Measurements from ENCODE around the gene ANKS3.

DNA sequence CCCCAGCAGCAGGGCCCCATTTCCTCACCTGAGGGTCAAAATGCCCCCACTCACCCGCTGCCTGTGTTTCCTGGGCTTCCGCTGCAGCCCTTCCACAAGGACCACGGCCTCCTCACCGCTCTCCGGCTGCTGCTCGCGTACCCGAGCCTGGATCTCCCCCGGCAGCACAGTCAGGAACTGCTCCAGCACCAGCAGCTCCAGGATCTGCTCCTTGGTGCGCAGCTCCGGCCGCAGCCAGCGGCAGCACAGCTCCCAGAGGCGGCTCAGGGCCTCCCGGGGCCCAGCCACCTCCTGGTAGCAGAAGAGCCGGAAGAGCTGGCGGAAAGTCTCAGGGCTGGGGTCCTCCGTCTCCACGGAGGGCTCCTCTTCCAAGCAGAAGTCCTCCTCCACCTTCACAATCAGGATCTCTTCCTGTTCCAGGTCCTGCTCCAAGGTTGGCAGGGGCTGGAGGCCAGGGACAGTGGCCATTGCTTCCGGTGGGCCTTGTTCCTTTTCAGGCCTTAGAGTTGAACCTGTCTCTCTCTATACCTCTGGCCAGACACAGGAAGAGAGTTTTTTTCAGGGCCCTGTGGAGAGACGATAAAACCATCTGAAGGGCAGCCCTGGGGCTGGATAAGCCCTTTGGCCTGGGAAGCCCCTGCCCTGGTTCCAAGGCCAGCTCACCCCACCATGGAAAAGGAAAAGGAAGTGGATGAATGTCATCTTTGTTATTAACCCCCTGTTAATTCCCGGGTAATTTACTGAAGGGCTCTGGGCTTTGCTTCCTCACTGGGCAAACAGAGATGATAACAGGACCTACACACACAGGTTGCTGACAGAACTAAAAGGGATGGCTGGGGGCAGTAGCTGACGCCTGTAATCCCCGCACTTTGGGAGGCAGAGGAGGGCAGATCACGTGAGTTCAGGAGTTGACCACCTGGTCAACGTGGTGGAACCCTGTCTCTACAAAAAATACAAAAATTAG, 31.7 kb upstream of the ANKS3 start:
- TF ChIP-seq, protein P1, sequence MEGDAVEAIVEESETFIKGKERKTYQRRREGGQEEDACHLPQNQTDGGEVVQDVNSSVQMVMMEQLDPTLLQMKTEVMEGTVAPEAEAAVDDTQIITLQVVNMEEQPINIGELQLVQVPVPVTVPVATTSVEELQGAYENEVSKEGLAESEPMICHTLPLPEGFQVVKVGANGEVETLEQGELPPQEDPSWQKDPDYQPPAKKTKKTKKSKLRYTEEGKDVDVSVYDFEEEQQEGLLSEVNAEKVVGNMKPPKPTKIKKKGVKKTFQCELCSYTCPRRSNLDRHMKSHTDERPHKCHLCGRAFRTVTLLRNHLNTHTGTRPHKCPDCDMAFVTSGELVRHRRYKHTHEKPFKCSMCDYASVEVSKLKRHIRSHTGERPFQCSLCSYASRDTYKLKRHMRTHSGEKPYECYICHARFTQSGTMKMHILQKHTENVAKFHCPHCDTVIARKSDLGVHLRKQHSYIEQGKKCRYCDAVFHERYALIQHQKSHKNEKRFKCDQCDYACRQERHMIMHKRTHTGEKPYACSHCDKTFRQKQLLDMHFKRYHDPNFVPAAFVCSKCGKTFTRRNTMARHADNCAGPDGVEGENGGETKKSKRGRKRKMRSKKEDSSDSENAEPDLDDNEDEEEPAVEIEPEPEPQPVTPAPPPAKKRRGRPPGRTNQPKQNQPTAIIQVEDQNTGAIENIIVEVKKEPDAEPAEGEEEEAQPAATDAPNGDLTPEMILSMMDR (IDR thresholded peaks at IDR 0.05) = no peak
- TF ChIP-seq ZFX (IDR thresholded peaks at IDR 0.05; ENCODE audit: borderline replicate concordance) = no peak
